ENCODE measurements around the gene ZDHHC3. TPM values are rescaled to one million over a fixed set of nuclear protein-coding genes. Genes with fewer than 3 reads are reported as not detected.

Gene ZDHHC3
- total RNA-seq, 4 donors from 2014 or later, result 98.4 to 139 (median 117) TPM

GRCh38 chr3:44905446-44906157, 70.4 kb downstream of the ZDHHC3 start:
- H3K27me3 ChIP-seq, result no peaks in the 10 kb centered on the region
- 79 to 86% methylated on average over 3 of the region's 3 CpGs for WGBS, 2 donors
- H3K4me1 ChIP-seq, result no peaks in the 10 kb centered on the region
- DNase-seq (ENCODE audit: low spot score in 2 of 2), result no peak
- no peak overlapping the region for H3K27ac ChIP-seq
- no peaks in the 10 kb centered on the region for H3K36me3 ChIP-seq
- no peak overlapping the region for H3K4me3 ChIP-seq
- H3K9me3 ChIP-seq, result no peaks in the 10 kb centered on the region
- TF ChIP-seq EP300 (IDR thresholded peaks at IDR 0.05) (no peak), POLR2A (IDR thresholded peaks at IDR 0.05) (no peak), CTCF (IDR thresholded peaks at IDR 0.05) (no peak)

GRCh38 chr3:44903751-44904150, 72.2 kb downstream of the ZDHHC3 start:
- H3K36me3 ChIP-seq, result no peaks in the 10 kb centered on the region
- WGBS, 2 donors, result 85 to 91% methylated on average over 15 of the region's 15 CpGs
- no peak overlapping the region for H3K4me3 ChIP-seq
- no peak for TF ChIP-seq EP300 (IDR thresholded peaks at IDR 0.05)
- no peaks in the 10 kb centered on the region for H3K4me1 ChIP-seq
- H3K9me3 ChIP-seq, result no peaks in the 10 kb centered on the region
- H3K27me3 ChIP-seq, result no peaks in the 10 kb centered on the region
- no peak for DNase-seq (ENCODE audit: low spot score in 2 of 2)
- no peak overlapping the region for H3K27ac ChIP-seq

- Histone ChIP-seq H3K36me3 (no peaks in the 10 kb centered on the region), H3K27ac (no peak overlapping the region), H3K9me3 (no peaks in the 10 kb centered on the region), H3K4me3 (no peak overlapping the region), H3K4me1 (no peaks in the 10 kb centered on the region), H3K27me3 (no peaks in the 10 kb centered on the region)
- TF ChIP-seq EP300 (IDR thresholded peaks at IDR 0.05), result no peak
- no peak for TF ChIP-seq POLR2A (IDR thresholded peaks at IDR 0.05)
- TF ChIP-seq CTCF (IDR thresholded peaks at IDR 0.05), result no peak
- no peak for DNase-seq (ENCODE audit: low spot score in 2 of 2)
- WGBS, 2 donors, result 42 to 48% methylated on average over 2 of the region's 2 CpGs
Measured at GRCh38 chr3:44903314-44903713, 72.7 kb downstream of the ZDHHC3 start.

GRCh38 chr3:44902628-44903027, 73.3 kb downstream of the ZDHHC3 start:
- TF ChIP-seq POLR2A (IDR thresholded peaks at IDR 0.05) (no peak), CTCF (IDR thresholded peaks at IDR 0.05) (no peak), EP300 (IDR thresholded peaks at IDR 0.05) (no peak)
- H3K27ac ChIP-seq, result no peak overlapping the region
- WGBS, 2 donors, result 32 to 39% methylated on average over 4 of the region's 4 CpGs

GRCh38 chr3:44899683-44900367, 76.1 kb downstream of the ZDHHC3 start:
- TF ChIP-seq CTCF (IDR thresholded peaks at IDR 0.05) (no peak), EP300 (IDR thresholded peaks at IDR 0.05) (no peak), POLR2A (IDR thresholded peaks at IDR 0.05) (no peak)
- no peak overlapping the region for H3K4me3 ChIP-seq
- H3K9me3 ChIP-seq, result no peaks in the 10 kb centered on the region
- no peaks in the 10 kb centered on the region for H3K4me1 ChIP-seq
- H3K36me3 ChIP-seq, result no peaks in the 10 kb centered on the region
- H3K27ac ChIP-seq, result no peak overlapping the region
- no peaks in the 10 kb centered on the region for H3K27me3 ChIP-seq
- 39 to 43% methylated on average over 12 to 13 of the region's 13 CpGs for WGBS, 2 donors
- no peak for DNase-seq (ENCODE audit: low spot score in 2 of 2)

More at GRCh38 chr3:44902628-44903027, 73.3 kb downstream of the ZDHHC3 start:
- no peaks in the 10 kb centered on the region for H3K27me3 ChIP-seq
- no peaks in the 10 kb centered on the region for H3K9me3 ChIP-seq
- DNase-seq (ENCODE audit: low spot score in 2 of 2), result no peak
- H3K4me1 ChIP-seq, result no peaks in the 10 kb centered on the region
- H3K4me3 ChIP-seq, result no peak overlapping the region
- H3K36me3 ChIP-seq, result no peaks in the 10 kb centered on the region

Measured in tibial nerve (tissue), 4 donors.